ENCODE measurements around the gene NEDD4L. TPM values are rescaled to one million over a fixed set of nuclear protein-coding genes. Genes with fewer than 3 reads are reported as not detected.

Gene NEDD4L
- total and polyA plus RNA-seq, 4 donors, result 40.2 to 308 (median 148) TPM

DNA sequence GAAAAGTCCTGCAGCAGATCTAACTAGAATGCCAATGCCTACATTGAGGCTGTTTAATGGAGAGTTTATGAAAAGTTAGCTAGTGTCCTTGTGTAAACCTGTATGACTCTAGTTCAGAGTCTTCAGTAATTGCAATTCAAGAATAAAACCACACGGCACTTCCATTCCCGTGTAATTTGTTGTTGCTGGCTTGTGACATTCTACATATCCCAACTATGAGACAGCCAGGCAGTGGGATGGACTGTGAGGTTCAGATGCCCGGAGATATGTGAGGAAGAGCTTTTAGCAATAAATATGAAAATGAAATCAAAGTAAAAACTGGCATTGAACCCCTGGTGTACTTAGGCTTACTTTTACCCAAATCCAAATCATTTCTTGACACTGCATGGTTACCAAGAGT lies 263.4 kb downstream of the NEDD4L start:
- no peak overlapping the region for H3K9ac ChIP-seq (ENCODE audit: insufficient read depth in 1 of 2, low read length in 2 of 2)
- TF ChIP-seq, protein P1, sequence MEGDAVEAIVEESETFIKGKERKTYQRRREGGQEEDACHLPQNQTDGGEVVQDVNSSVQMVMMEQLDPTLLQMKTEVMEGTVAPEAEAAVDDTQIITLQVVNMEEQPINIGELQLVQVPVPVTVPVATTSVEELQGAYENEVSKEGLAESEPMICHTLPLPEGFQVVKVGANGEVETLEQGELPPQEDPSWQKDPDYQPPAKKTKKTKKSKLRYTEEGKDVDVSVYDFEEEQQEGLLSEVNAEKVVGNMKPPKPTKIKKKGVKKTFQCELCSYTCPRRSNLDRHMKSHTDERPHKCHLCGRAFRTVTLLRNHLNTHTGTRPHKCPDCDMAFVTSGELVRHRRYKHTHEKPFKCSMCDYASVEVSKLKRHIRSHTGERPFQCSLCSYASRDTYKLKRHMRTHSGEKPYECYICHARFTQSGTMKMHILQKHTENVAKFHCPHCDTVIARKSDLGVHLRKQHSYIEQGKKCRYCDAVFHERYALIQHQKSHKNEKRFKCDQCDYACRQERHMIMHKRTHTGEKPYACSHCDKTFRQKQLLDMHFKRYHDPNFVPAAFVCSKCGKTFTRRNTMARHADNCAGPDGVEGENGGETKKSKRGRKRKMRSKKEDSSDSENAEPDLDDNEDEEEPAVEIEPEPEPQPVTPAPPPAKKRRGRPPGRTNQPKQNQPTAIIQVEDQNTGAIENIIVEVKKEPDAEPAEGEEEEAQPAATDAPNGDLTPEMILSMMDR (IDR thresholded peaks at IDR 0.05; ENCODE audit: control extremely low read depth, extremely low read depth), result no peak
- H3K9me3 ChIP-seq (ENCODE audit: control insufficient read depth in 4 of 4, insufficient read depth in 3 of 4, low read length in 3 of 4), result peaks cover 0 to 5% (median 3%) of the 10 kb centered on the region in 4 donors
- no peak overlapping the region for H3K4me3 ChIP-seq
- H3K27me3 ChIP-seq (ENCODE audit: control insufficient read depth in 3 of 3, insufficient read depth in 3 of 3, low read length in 2 of 3), result no peaks in the 10 kb centered on the region
- peaks cover 0 to 26% (median 11%) of the 10 kb centered on the region in 5 donors for H3K4me1 ChIP-seq (ENCODE audit: control insufficient read depth in 5 of 5, insufficient read depth in 5 of 5, low read length in 5 of 5)
- 79 to 83% methylated on average over 3 of the region's 3 CpGs for WGBS, 2 donors
- no peak for DNase-seq
- H3K27ac ChIP-seq (ENCODE audit: low read depth in 1 of 2, low read length in 1 of 2), result no peak overlapping the region
- no peaks in the 10 kb centered on the region for H3K36me3 ChIP-seq (ENCODE audit: control insufficient read depth in 4 of 4, insufficient read depth in 4 of 4, low read length in 4 of 4)
- ATAC-seq (ENCODE audit: insufficient read depth, low FRiP score), result no peak

DNA sequence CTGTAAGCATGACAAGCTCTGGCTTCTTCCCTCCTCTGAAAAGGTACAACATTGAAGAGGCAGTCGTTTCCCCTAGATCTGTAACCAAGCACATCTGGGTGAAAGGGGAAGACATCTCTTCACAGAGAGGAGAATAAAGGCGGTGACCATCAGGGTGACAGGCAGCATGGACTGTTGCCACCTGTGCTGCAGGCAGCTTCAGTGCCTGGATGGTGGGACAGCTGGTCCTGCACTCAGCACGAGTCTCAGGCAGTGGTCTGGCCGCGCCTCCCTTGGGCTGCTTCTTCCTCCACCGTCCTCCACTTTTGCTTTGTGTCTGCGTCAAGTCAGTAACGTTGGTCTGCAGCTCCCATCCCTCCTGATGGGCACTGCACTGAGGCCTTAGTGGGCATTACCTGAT lies 264.4 kb downstream of the NEDD4L start:
- TF ChIP-seq, protein P1 (IDR thresholded peaks at IDR 0.05; ENCODE audit: control extremely low read depth, extremely low read depth), result no peak
- Histone ChIP-seq H3K27me3 (ENCODE audit: control insufficient read depth in 3 of 3, insufficient read depth in 3 of 3, low read length in 2 of 3) (no peaks in the 10 kb centered on the region), H3K4me1 (ENCODE audit: control insufficient read depth in 5 of 5, insufficient read depth in 5 of 5, low read length in 5 of 5) (peaks cover under 1 to 21% (median 11%) of the 10 kb centered on the region in 5 donors), H3K9me3 (ENCODE audit: control insufficient read depth in 4 of 4, insufficient read depth in 3 of 4, low read length in 3 of 4) (peaks cover 0 to 5% (median 3%) of the 10 kb centered on the region in 4 donors), H3K9ac (ENCODE audit: insufficient read depth in 1 of 2, low read length in 2 of 2) (no peak overlapping the region), H3K36me3 (ENCODE audit: control insufficient read depth in 4 of 4, insufficient read depth in 4 of 4, low read length in 4 of 4) (no peaks in the 10 kb centered on the region), H3K4me3 (no peak overlapping the region), H3K27ac (ENCODE audit: low read depth in 1 of 2, low read length in 1 of 2) (peak overlapping the region in 1 of 2 donors; percentile 35)
- ATAC-seq (ENCODE audit: insufficient read depth, low FRiP score), result no peak
- DNase-seq, result no peak
- 84 to 85% methylated on average over 8 of the region's 8 CpGs for WGBS, 2 donors

DNA sequence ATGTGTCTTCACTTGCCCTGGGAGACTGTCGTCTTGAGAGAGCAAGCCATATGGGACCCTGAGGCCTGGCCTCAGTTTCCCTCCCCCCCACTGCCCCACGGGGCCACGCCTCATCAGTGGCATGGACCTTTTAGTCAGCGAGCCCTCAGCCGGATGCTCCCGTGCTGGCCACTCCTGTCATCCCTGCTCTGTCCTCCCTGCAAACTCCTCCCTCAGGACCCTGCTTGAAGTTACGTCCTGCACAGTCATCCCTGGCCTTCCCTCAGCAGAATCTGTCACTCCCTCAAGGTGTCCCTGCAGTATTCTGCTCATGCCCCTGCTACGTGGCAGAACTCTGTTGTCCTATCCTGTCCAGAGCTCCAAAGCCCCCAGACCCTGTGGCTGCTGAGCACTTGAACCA lies 265.1 kb downstream of the NEDD4L start:
- peak overlapping the region; percentile 35 to 84 for H3K27ac ChIP-seq (ENCODE audit: low read depth in 1 of 2, low read length in 1 of 2)
- H3K36me3 ChIP-seq (ENCODE audit: control insufficient read depth in 4 of 4, insufficient read depth in 4 of 4, low read length in 4 of 4), result no peaks in the 10 kb centered on the region
- ATAC-seq (ENCODE audit: insufficient read depth, low FRiP score) (no peak), DNase-seq (no peak)
- H3K9me3 ChIP-seq (ENCODE audit: control insufficient read depth in 4 of 4, insufficient read depth in 3 of 4, low read length in 3 of 4), result peaks cover 0 to 5% (median 3%) of the 10 kb centered on the region in 4 donors
- no peak overlapping the region for H3K4me3 ChIP-seq
- H3K4me1 ChIP-seq (ENCODE audit: control insufficient read depth in 5 of 5, insufficient read depth in 5 of 5, low read length in 5 of 5), result peaks cover 7 to 19% (median 11%) of the 10 kb centered on the region in 5 donors
- TF ChIP-seq, protein P1 (IDR thresholded peaks at IDR 0.05; ENCODE audit: control extremely low read depth, extremely low read depth), result no peak
- 84 to 92% methylated on average over 8 of the region's 8 CpGs for WGBS, 2 donors
- no peaks in the 10 kb centered on the region for H3K27me3 ChIP-seq (ENCODE audit: control insufficient read depth in 3 of 3, insufficient read depth in 3 of 3, low read length in 2 of 3)
- no peak overlapping the region for H3K9ac ChIP-seq (ENCODE audit: insufficient read depth in 1 of 2, low read length in 2 of 2)

Data from lung (tissue), 12 donors.